Prostate gland (tissue), 2 donors: ENCODE measurements around the gene FER. TPM values are rescaled to one million over a fixed set of nuclear protein-coding genes. Genes with fewer than 3 reads are reported as not detected.
"Not testable (repeated sequence)": the region's sequence is repeated elsewhere in the genome, so short reads cannot be mapped to it uniquely, and the experiment has no call there.

Experiments
- DNase-seq: peaks from one replicate; pipeline ENCODE4 v3.0.0-alpha.2; 2019; ENCODE audit warnings: low spot score
- H3K27ac ChIP-seq, 2 donors: fragments of 200-600 bp; sonication (generic); 2 replicates each; pipeline ENCODE4 v1.5.1; 2017 to 2019
- H3K27me3 ChIP-seq: fragments of 200-600 bp; sonication (generic); replicated peaks from 2 replicates; pipeline ENCODE4 v1.5.1; 2019; ENCODE audit not compliant: insufficient read depth
- H3K36me3 ChIP-seq, 2 donors: fragments of 200-600 bp; sonication (generic); 1 replicate in 1 of 2; 2 replicates in 1 of 2; pipeline versions ENCODE4 v1.5.1 to v1.8.1; 2017 to 2019
- H3K4me1 ChIP-seq: fragments of 200-600 bp; sonication (generic); replicated peaks from 2 replicates; pipeline ENCODE4 v1.5.1; 2019
- H3K4me3 ChIP-seq, 2 donors: fragments of 200-600 bp; sonication (generic); 2 replicates each; pipeline ENCODE4 v1.5.1; 2017 to 2019
- H3K9me3 ChIP-seq: fragments of 200-600 bp; sonication (generic); 2 replicates; pipeline ENCODE4 v1.5.1; 2017
- CTCF ChIP-seq, 4 experiments: fragments of 200-600 bp in 2 of 4; fragments of 450-650 bp in 2 of 4; sonication (generic) in 2 of 4; IDR thresholded peaks; 1 replicate in 3 of 4; 2 replicates in 1 of 4; pipeline ENCODE4 v1.5.1; 2016 to 2019; ENCODE audit warnings: antibody characterized with exemption in 4 of 4, mild to moderate bottlenecking in 2 of 4, moderate library complexity in 2 of 4
- POLR2A ChIP-seq: fragments of 450-650 bp; IDR thresholded peaks from one replicate; pipeline ENCODE4 v1.6.1; 2016; ENCODE audit warnings: antibody characterized with exemption, mild to moderate bottlenecking
- POLR2AphosphoS5 ChIP-seq: sonication (generic); formaldehyde crosslinking; IDR thresholded peaks from one replicate; pipeline ENCODE4 v1.6.1; 2017; ENCODE audit warnings: antibody characterized with exemption
- WGBS: methylation state at CpG from one replicate; pipeline ENCODE4 v1.1.5; 2018; 5-methylcytosine and 5-hydroxymethylcytosine counted together
- intact Hi-C: fragments of 100-400 bp; cut with DNase I; formaldehyde crosslinking; loops from one replicate; pipeline ENCODE4 v1.14.2; 2022
- total RNA-seq, 2 donors: library from RNA; depleted of rRNA; stranded (reverse); fragments of >200 nt; gene quantifications; one replicate each; pipeline ENCODE4 v1.1.0, GENCODE V29; 2016

FER gene
- 10 to 100 TPM in 1 of 2 donors, 1 to 10 TPM in 1; 9.1 to 36.0 TPM for total RNA-seq

- intact Hi-C loops = loop anchor here (2.0 to 5.0 kb wide), 4 partner anchors 19 to 943 kb away; no protein-coding TSS in a partner anchor
Observed at GRCh38 chr5:108747774-108748400, at the start of gene FER. Gene FER (plus strand): TSS chr5:108747897. CDS start chr5:108798183, 50,286 bp downstream.

GRCh38 chr5:108700388-108700787, 47.3 kb upstream of the FER start:
- H3K27me3 ChIP-seq, DNase-seq, H3K9me3 ChIP-seq, H3K4me3 ChIP-seq, H3K27ac ChIP-seq, intact Hi-C loops, H3K4me1 ChIP-seq, H3K36me3 ChIP-seq: not testable (repeated sequence)
- 94% methylated on average over 5 of the region's 5 CpGs for WGBS

More at GRCh38 chr5:108747774-108748400, at the start of gene FER:
- DNase-seq = peak; percentile 29
- TF ChIP-seq POLR2A (peak; percentile 28), CTCF (IDR thresholded peaks at IDR 0.05) (no peak), POLR2AphosphoS5 (peak; percentile 46)
- WGBS = under 1% methylated on average over 21 of the region's 21 CpGs
- no peaks in the 10 kb centered on the region for H3K4me1 ChIP-seq
- no peaks in the 10 kb centered on the region for H3K27me3 ChIP-seq
- peak within 1 kb of the TSS; percentile 89 to 96 for H3K4me3 ChIP-seq
- no peaks in the 10 kb centered on the region for H3K36me3 ChIP-seq
- peak within 1 kb of the TSS; percentile 95 to 98 for H3K27ac ChIP-seq
- no peaks in the 10 kb centered on the region for H3K9me3 ChIP-seq

- H3K4me3 ChIP-seq = no peak overlapping the region
- intact Hi-C loops = no loop called here
- H3K4me1 ChIP-seq = no peaks in the 10 kb centered on the region
- H3K36me3 ChIP-seq = no peaks in the 10 kb centered on the region
- WGBS = 19% methylated on average over 3 of the region's 3 CpGs
- no peaks in the 10 kb centered on the region for H3K27me3 ChIP-seq
- H3K27ac ChIP-seq = no peak overlapping the region
- DNase-seq = no peak
- H3K9me3 ChIP-seq = no peaks in the 10 kb centered on the region
- TF ChIP-seq CTCF (IDR thresholded peaks at IDR 0.05) (no peak), POLR2AphosphoS5 (no peak), POLR2A (no peak)
Observed at GRCh38 chr5:108700930-108701329, 46.8 kb upstream of the FER start.

- WGBS = 53% methylated on average over 5 of the region's 5 CpGs
- Histone ChIP-seq H3K27me3 (no peaks in the 10 kb centered on the region), H3K4me3 (no peak overlapping the region), H3K36me3 (no peaks in the 10 kb centered on the region), H3K4me1 (no peaks in the 10 kb centered on the region), H3K9me3 (no peaks in the 10 kb centered on the region), H3K27ac (no peak overlapping the region)
- intact Hi-C loops = no loop called here
- no peak for TF ChIP-seq POLR2A
- no peak for TF ChIP-seq CTCF (IDR thresholded peaks at IDR 0.05)
- TF ChIP-seq POLR2AphosphoS5 = no peak
- DNase-seq = no peak
Observed at GRCh38 chr5:108702546-108702945, 45.2 kb upstream of the FER start.

GRCh38 chr5:108703313-108703712, 44.4 kb upstream of the FER start:
- no peaks in the 10 kb centered on the region for H3K36me3 ChIP-seq
- no peaks in the 10 kb centered on the region for H3K9me3 ChIP-seq
- TF ChIP-seq POLR2A (no peak), CTCF (IDR thresholded peaks at IDR 0.05) (no peak), POLR2AphosphoS5 (no peak)
- no peaks in the 10 kb centered on the region for H3K27me3 ChIP-seq
- WGBS = 74% methylated on average over 5 of the region's 5 CpGs
- H3K4me3 ChIP-seq = no peak overlapping the region
- intact Hi-C loops = no loop called here
- no peak for DNase-seq
- H3K27ac ChIP-seq = no peak overlapping the region
- no peaks in the 10 kb centered on the region for H3K4me1 ChIP-seq
